ENCODE results near the gene KLHL42. TPM values are rescaled to one million over a fixed set of nuclear protein-coding genes. Genes with fewer than 3 reads are reported as not detected.

The KLHL42 gene
- total RNA-seq, 1 experiment from 2014 or later: 35.8 TPM

- Histone ChIP-seq H3K14ac (ENCODE audit: insufficient read depth, low read length) (no peak overlapping the region), H2AFZ (ENCODE audit: low read length) (no peak overlapping the region), H3K9ac (ENCODE audit: extremely low read depth, insufficient read length, low read length) (no peak overlapping the region), H3K27ac (ENCODE audit: insufficient read length, low read depth, low read length) (no peak overlapping the region), H4K91ac (ENCODE audit: insufficient read length, low read depth, low read length) (no peak overlapping the region), H2BK120ac (ENCODE audit: low read depth, low read length, poor library complexity, severe bottlenecking) (no peak overlapping the region), H3T11ph (ENCODE audit: low read length) (no peak overlapping the region), H2AK5ac (ENCODE audit: insufficient read length, low read length) (no peak overlapping the region), H3K79me2 (ENCODE audit: insufficient read depth, low read length) (no peaks in the 10 kb centered on the region), H2BK20ac (ENCODE audit: low read depth, low read length, poor library complexity, severe bottlenecking) (no peak overlapping the region), H4K5ac (ENCODE audit: insufficient read length, low read depth, low read length) (no peak overlapping the region), H3K23ac (ENCODE audit: insufficient read length, low read depth, low read length) (no peak overlapping the region), H4K20me1 (ENCODE audit: control insufficient read depth, insufficient read depth, insufficient read length) (no peaks in the 10 kb centered on the region), H3K4me2 (ENCODE audit: insufficient read depth, insufficient read length, low read length) (no peak overlapping the region), H3K79me1 (ENCODE audit: insufficient read depth, low read depth, low read length, poor library complexity, severe bottlenecking) (no peaks in the 10 kb centered on the region), H2BK15ac (ENCODE audit: low read depth, low read length) (no peak overlapping the region), H3K4me1 (ENCODE audit: insufficient read depth, low read length) (no peaks in the 10 kb centered on the region), H3K27me3 (ENCODE audit: insufficient read depth, low read length) (no peaks in the 10 kb centered on the region), H3K18ac (ENCODE audit: insufficient read length, low read depth, low read length) (no peak overlapping the region), H3K56ac (ENCODE audit: insufficient read length, low read depth, low read length) (no peak overlapping the region), H3K23me2 (ENCODE audit: insufficient read length, low read depth, low read length, poor library complexity, severe bottlenecking) (no peaks in the 10 kb centered on the region), H4K8ac (replicated peaks; ENCODE audit: insufficient read length, low read depth, low read length) (no peak overlapping the region), H3K4ac (ENCODE audit: low read depth, low read length) (no peak overlapping the region), H3K9me3 (ENCODE audit: control insufficient read depth, low read depth, low read length) (no peaks in the 10 kb centered on the region), H2BK12ac (ENCODE audit: insufficient read length, low read depth, low read length) (no peak overlapping the region), H2BK5ac (ENCODE audit: insufficient read length, low read length) (no peak overlapping the region)
- no peak for DNase-seq
- Mint-ChIP-seq H3K36me3 (ENCODE audit: insufficient read depth in 1 of 3, low read depth in 3 of 3) (peaks cover 0 to 11% (median 0%) of the 10 kb centered on the region in 3 experiments; a peak in 1 of 7 replicates), H3K4me3 (no peak overlapping the region), H3K27me3 (ENCODE audit: low read depth) (no peaks in the 10 kb centered on the region), H3K9me3 (peaks cover 0 to 4% of the 10 kb centered on the region in 2 experiments; a peak in 3 of 5 replicates), H3K27ac (no peak overlapping the region), H3K4me1 (0 out of 4 replicates have a peak, but pooled peaks cover 0 to 6% of the 10 kb centered on the region in 2 experiments)
- no peak for TF ChIP-seq CTCF (conservative IDR thresholded peaks at IDR 0.05)
- WGBS (ENCODE audit: extremely low coverage, insufficient read length, low lambda C conversion rate): no CpG with 5 or more reads among the region's 9 CpGs
These were observed 42.2 kb downstream of the KLHL42 start for GRCh38 chr12:27822076-27822712.

Measured in H9 (cell line).